ENCODE measurements around the gene TAF1. TPM values are rescaled to one million over a fixed set of nuclear protein-coding genes. Genes with fewer than 3 reads are reported as not detected.

The TAF1 gene
- total RNA-seq, 1 experiment from 2014 or later, result 41.2 TPM

- intact Hi-C loops (cut with micrococcal nuclease; ENCODE audit: unreplicated experiment), result no loop called here
- no peak overlapping the region for H3K27ac Mint-ChIP-seq (ENCODE audit: unreplicated experiment)
These were observed 54.5 kb downstream of the TAF1 start for GRCh38 chrX:71420686-71421085.

GRCh38 chrX:71432733-71433132, 66.6 kb downstream of the TAF1 start:
- Mint-ChIP-seq H3K36me3 (ENCODE audit: insufficient read depth, unreplicated experiment) (peaks cover 35% of the 10 kb centered on the region), H3K27me3 (ENCODE audit: insufficient read depth, unreplicated experiment) (no peaks in the 10 kb centered on the region), H3K27ac (ENCODE audit: unreplicated experiment) (no peak overlapping the region), H3K4me3 (ENCODE audit: unreplicated experiment) (no peak overlapping the region), H3K4me1 (ENCODE audit: low read depth, unreplicated experiment) (no peaks in the 10 kb centered on the region), H3K9me3 (ENCODE audit: unreplicated experiment) (no peaks in the 10 kb centered on the region)
- ChIA-PET CTCF (no interaction called here), POLR2A (no interaction called here)
- Histone ChIP-seq H3K27me3 (replicated peaks; ENCODE audit: control insufficient read depth, insufficient read depth, low read length) (no peaks in the 10 kb centered on the region), H3K36me3 (ENCODE audit: control insufficient read depth, insufficient read depth, low read length) (no peaks in the 10 kb centered on the region), H3K9me3 (no peaks in the 10 kb centered on the region), H3K4me3 (ENCODE audit: low read depth, low read length) (no peak overlapping the region), H3K4me1 (no peaks in the 10 kb centered on the region)
- no peak for TF ChIP-seq CTCF (IDR thresholded peaks at IDR 0.05; ENCODE audit: insufficient read depth in 1 of 2, low read depth in 1 of 2, low read length in 1 of 2, severe bottlenecking in 1 of 2, unreplicated experiment in 1 of 2)
- intact Hi-C loops (cut with micrococcal nuclease; ENCODE audit: unreplicated experiment), result no loop called here
- BruUV-seq (replicated peaks), result no TSS peak
- no peak for DNase-seq

More at GRCh38 chrX:71420686-71421085, 54.5 kb downstream of the TAF1 start:
- H3K4me3 Mint-ChIP-seq (ENCODE audit: unreplicated experiment), result no peak overlapping the region
- no peaks in the 10 kb centered on the region for H3K27me3 Mint-ChIP-seq (ENCODE audit: insufficient read depth, unreplicated experiment)
- Histone ChIP-seq H3K4me1 (no peaks in the 10 kb centered on the region), H3K27me3 (replicated peaks; ENCODE audit: control insufficient read depth, insufficient read depth, low read length) (no peaks in the 10 kb centered on the region), H3K4me3 (ENCODE audit: low read depth, low read length) (no peak overlapping the region), H3K9me3 (no peaks in the 10 kb centered on the region), H3K36me3 (ENCODE audit: control insufficient read depth, insufficient read depth, low read length) (no peaks in the 10 kb centered on the region; the same call in 1 of the 2 replicates)
- ChIA-PET POLR2A (no interaction called here), CTCF (no interaction called here)
- no peak for DNase-seq
- TF ChIP-seq CTCF (IDR thresholded peaks at IDR 0.05; ENCODE audit: insufficient read depth in 1 of 2, low read depth in 1 of 2, low read length in 1 of 2, severe bottlenecking in 1 of 2, unreplicated experiment in 1 of 2), result no peak
- H3K4me1 Mint-ChIP-seq (ENCODE audit: low read depth, unreplicated experiment), result no peaks in the 10 kb centered on the region
- H3K9me3 Mint-ChIP-seq (ENCODE audit: unreplicated experiment), result no peaks in the 10 kb centered on the region
- H3K36me3 Mint-ChIP-seq (ENCODE audit: insufficient read depth, unreplicated experiment), result peaks cover 70% of the 10 kb centered on the region
- BruUV-seq (replicated peaks), result no TSS peak

GRCh38 chrX:71438750-71439149, 72.6 kb downstream of the TAF1 start:
- Histone ChIP-seq H3K27me3 (replicated peaks; ENCODE audit: control insufficient read depth, insufficient read depth, low read length) (no peaks in the 10 kb centered on the region), H3K36me3 (ENCODE audit: control insufficient read depth, insufficient read depth, low read length) (no peaks in the 10 kb centered on the region), H3K9me3 (no peaks in the 10 kb centered on the region), H3K4me3 (ENCODE audit: low read depth, low read length) (no peak overlapping the region), H3K4me1 (no peaks in the 10 kb centered on the region)
- intact Hi-C loops (cut with micrococcal nuclease; ENCODE audit: unreplicated experiment), result no loop called here
- no peak for TF ChIP-seq CTCF (IDR thresholded peaks at IDR 0.05; ENCODE audit: insufficient read depth in 1 of 2, low read depth in 1 of 2, low read length in 1 of 2, severe bottlenecking in 1 of 2, unreplicated experiment in 1 of 2)
- H3K4me1 Mint-ChIP-seq (ENCODE audit: low read depth, unreplicated experiment), result no peaks in the 10 kb centered on the region
- no peaks in the 10 kb centered on the region for H3K9me3 Mint-ChIP-seq (ENCODE audit: unreplicated experiment)
- H3K27me3 Mint-ChIP-seq (ENCODE audit: insufficient read depth, unreplicated experiment), result no peaks in the 10 kb centered on the region
- ChIA-PET POLR2A (no interaction called here), CTCF (no interaction called here)
- no TSS peak for BruUV-seq (replicated peaks)
- no peak overlapping the region for H3K4me3 Mint-ChIP-seq (ENCODE audit: unreplicated experiment)
- H3K36me3 Mint-ChIP-seq (ENCODE audit: insufficient read depth, unreplicated experiment), result peaks cover 49% of the 10 kb centered on the region
- H3K27ac Mint-ChIP-seq (ENCODE audit: unreplicated experiment), result no peak overlapping the region
- DNase-seq, result no peak

All from Caco-2 (cell line).